Measurements from ENCODE around the gene MYBPC3.
"Not testable (repeated sequence)": the region's sequence is repeated elsewhere in the genome, so short reads cannot be mapped to it uniquely, and the experiment has no call there.

DNA sequence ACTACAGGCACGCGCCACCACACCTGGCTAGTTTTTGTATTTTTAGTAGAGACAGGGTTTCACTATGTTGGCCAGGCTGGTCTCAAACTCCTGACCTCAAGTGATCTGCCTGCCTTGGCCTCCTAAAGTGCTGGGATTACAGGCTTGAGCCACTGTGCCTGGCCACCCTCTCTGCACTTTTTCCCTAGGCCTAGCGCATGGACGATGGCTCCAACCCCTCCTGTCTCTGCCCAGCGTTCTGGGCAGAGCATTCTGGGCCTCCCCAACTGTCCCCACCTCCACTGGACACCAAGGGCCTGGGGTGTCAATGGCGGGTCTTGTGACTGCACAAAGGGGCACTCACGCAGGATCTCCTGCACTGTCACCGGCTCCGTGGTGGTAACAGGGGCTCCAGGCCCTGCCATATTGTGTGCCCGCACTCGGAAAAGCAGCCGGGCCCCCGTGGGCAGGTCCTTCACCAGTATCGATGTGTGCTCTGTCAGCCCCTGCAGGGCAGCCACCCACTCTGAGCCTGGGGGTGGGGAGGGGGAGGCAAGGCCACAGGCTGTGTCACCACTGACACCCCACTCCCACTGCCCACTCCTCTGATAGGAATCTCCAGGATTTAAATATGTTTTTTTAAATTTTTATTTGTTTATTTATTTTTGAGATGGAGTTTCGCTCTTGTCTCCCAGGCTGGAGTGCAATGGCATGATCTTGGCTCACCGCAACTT, 17.6 kb downstream of the MYBPC3 start:
- not testable (repeated sequence) for TF ChIP-seq EZH2 (IDR thresholded peaks at IDR 0.05; ENCODE audit: low read length, missing control alignments); CTCF (conservative IDR thresholded peaks at IDR 0.05 in 1 of 2, IDR thresholded peaks at IDR 0.05 in 1 of 2; ENCODE audit: low read depth in 1 of 2, low read length in 2 of 2)
